Tibial nerve (tissue), 4 donors: Measurements from ENCODE around the gene CAMKK2. TPM values are rescaled to one million over a fixed set of nuclear protein-coding genes. Genes with fewer than 3 reads are reported as not detected.

Experiments
- DNase-seq, 2 donors: peaks; one replicate each; pipeline ENCODE4 v3.0.0-alpha.2; 2019; ENCODE audit warnings: low spot score in 2 of 2
- H3K27ac ChIP-seq, 4 donors: fragments of 200-600 bp; sonication (generic) in 3 of 4; one replicate each; pipeline ENCODE4 v1.5.1; 2017 to 2019; ENCODE audit warnings: mild to moderate bottlenecking in 1 of 4
- H3K27me3 ChIP-seq, 2 donors: fragments of 200-600 bp; sonication (generic) in 1 of 2; one replicate each; pipeline versions ENCODE4 v1.5.1 to v1.6.0; 2017 to 2019
- H3K36me3 ChIP-seq, 3 donors: fragments of 200-600 bp; sonication (generic); one replicate each; pipeline ENCODE4 v1.5.1; 2018 to 2019
- H3K4me1 ChIP-seq, 4 donors: fragments of 200-600 bp; sonication (generic) in 3 of 4; one replicate each; pipeline ENCODE4 v1.5.1; 2017 to 2019
- H3K4me3 ChIP-seq, 4 donors: fragments of 200-600 bp; sonication (generic) in 3 of 4; one replicate each; pipeline ENCODE4 v1.5.1; 2017 to 2019; ENCODE audit warnings: mild to moderate bottlenecking in 1 of 4, moderate library complexity in 1 of 4
- H3K9me3 ChIP-seq, 4 donors: fragments of 200-600 bp; sonication (generic) in 3 of 4; one replicate each; pipeline ENCODE4 v1.5.1; 2017 to 2019
- CTCF ChIP-seq, 5 experiments: fragments of 200-600 bp in 3 of 5; fragments of 450-650 bp in 2 of 5; sonication (generic) in 3 of 5; IDR thresholded peaks; one replicate each; pipeline ENCODE4 v1.5.1; 2016 to 2019; ENCODE audit warnings: antibody characterized with exemption in 5 of 5, mild to moderate bottlenecking in 3 of 5, moderate library complexity in 2 of 5
- EP300 ChIP-seq, 2 donors: sonication (generic); formaldehyde crosslinking; IDR thresholded peaks; one replicate each; pipeline ENCODE4 v1.6.1; 2017; ENCODE audit warnings: antibody characterized with exemption in 2 of 2, mild to moderate bottlenecking in 1 of 2
- POLR2A ChIP-seq, 2 donors: fragments of 450-650 bp; IDR thresholded peaks; one replicate each; pipeline ENCODE4 v1.6.1; 2017; ENCODE audit warnings: antibody characterized with exemption in 2 of 2, mild to moderate bottlenecking in 2 of 2, moderate library complexity in 2 of 2
- WGBS, 2 donors: methylation state at CpG; one replicate each; pipeline ENCODE4 v1.1.5; 2018; 5-methylcytosine and 5-hydroxymethylcytosine counted together
- total RNA-seq, 4 donors: library from RNA; depleted of rRNA; stranded (reverse); fragments of >200 nt; gene quantifications; one replicate each; pipeline ENCODE4 v1.1.0, GENCODE V29; 2016

CAMKK2 gene
- total RNA-seq, 4 donors from 2014 or later = 31.0 to 39.9 (median 32.9) TPM

- Histone ChIP-seq H3K27ac (peak overlapping the region; percentile 30 to 75 (median 70)), H3K4me3 (peak overlapping the region; percentile 1 to 39 (median 17)), H3K4me1 (peaks cover 0 to 44% (median 10%) of the 10 kb centered on the region in 4 donors), H3K9me3 (no peaks in the 10 kb centered on the region), H3K36me3 (peaks cover 0 to 67% (median 0%) of the 10 kb centered on the region in 3 donors), H3K27me3 (no peaks in the 10 kb centered on the region)
- WGBS, 2 donors = 35 to 44% methylated on average over 37 to 38 of the region's 38 CpGs
- DNase-seq = peak; percentile 36 to 43
- peak in 1 of 5 experiments; percentile 22 for TF ChIP-seq CTCF (IDR thresholded peaks at IDR 0.05)
- TF ChIP-seq EP300 (IDR thresholded peaks at IDR 0.05) = peak in 1 of 2 donors; percentile 47
- no peak for TF ChIP-seq POLR2A (IDR thresholded peaks at IDR 0.05)
Measured at GRCh38 chr12:121240484-121241101, 55.9 kb downstream of the CAMKK2 start.

DNA sequence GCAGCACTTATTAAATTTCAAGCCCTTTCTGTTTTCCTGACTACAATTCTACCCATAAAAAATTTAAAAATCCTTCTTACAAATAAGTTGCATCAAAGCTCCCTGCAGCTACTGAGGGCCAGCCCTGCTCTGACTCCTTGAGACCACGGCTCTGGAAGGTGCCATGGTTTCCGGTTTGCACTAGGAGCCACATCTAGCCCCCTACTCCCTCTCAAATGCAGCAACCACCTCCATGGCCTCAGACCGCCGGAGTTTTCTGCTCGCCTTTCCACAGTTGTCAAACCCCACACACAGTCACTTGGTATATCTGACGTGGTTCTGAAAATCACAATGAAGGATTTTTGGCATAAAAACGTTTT, 56.5 kb downstream of the CAMKK2 start:
- Histone ChIP-seq H3K27ac (peak overlapping the region in 3 of 4 donors; percentile 66 to 75 (median 73)), H3K9me3 (no peaks in the 10 kb centered on the region), H3K4me1 (peaks cover 0 to 44% (median 10%) of the 10 kb centered on the region in 4 donors), H3K4me3 (peak overlapping the region in 1 of 4 donors; percentile 39), H3K27me3 (no peaks in the 10 kb centered on the region), H3K36me3 (peaks cover 0 to 67% (median 0%) of the 10 kb centered on the region in 3 donors)
- WGBS, 2 donors = 78% methylated on average over 7 of the region's 7 CpGs
- no peak for DNase-seq
- no peak for TF ChIP-seq POLR2A (IDR thresholded peaks at IDR 0.05)
- no peak for TF ChIP-seq CTCF (IDR thresholded peaks at IDR 0.05)
- TF ChIP-seq EP300 (IDR thresholded peaks at IDR 0.05) = no peak

DNA sequence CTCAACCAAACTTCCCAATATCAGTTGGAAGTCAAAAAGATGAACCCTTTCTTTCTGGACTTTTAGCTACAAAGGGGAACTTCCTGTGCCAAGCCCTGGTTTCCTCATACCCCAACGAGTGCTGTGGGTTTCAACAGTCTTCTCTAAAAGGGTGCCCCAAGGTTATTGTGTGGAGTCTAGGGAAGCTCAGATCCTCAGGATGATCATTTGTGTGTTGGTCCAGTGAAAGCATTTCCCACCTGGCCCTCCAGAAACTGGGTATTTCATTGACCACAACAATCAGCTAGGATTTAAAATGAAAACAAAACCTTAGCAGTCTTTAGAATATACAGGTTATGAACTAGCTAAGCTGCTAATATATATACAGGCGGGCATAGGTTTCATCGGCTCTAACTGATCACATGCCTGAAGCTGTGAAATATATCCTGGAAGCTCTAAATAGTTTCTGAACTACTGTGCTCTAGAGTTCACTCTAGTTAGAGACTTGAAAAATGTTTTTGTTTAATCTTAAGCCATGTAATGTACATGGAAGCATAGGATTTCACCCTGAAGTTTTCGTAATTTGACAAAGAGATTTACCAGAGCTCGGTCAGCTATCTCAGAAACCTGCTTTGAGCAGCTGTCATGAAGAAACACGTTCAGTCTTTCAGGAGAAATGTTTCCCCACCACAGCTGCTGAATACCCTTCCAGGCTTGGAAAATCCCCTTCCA, 57.0 kb downstream of the CAMKK2 start:
- WGBS, 2 donors = 71 to 83% methylated on average over 6 of the region's 6 CpGs
- Histone ChIP-seq H3K4me1 (peaks cover 0 to 44% (median 10%) of the 10 kb centered on the region in 4 donors), H3K9me3 (no peaks in the 10 kb centered on the region), H3K27ac (peak overlapping the region in 3 of 4 donors; percentile 26 to 75 (median 73)), H3K4me3 (no peak overlapping the region), H3K27me3 (no peaks in the 10 kb centered on the region), H3K36me3 (peaks cover 0 to 67% (median 1%) of the 10 kb centered on the region in 3 donors)
- TF ChIP-seq CTCF (IDR thresholded peaks at IDR 0.05) = no peak
- TF ChIP-seq POLR2A (IDR thresholded peaks at IDR 0.05) = no peak
- TF ChIP-seq EP300 (IDR thresholded peaks at IDR 0.05) = no peak
- no peak for DNase-seq

DNA sequence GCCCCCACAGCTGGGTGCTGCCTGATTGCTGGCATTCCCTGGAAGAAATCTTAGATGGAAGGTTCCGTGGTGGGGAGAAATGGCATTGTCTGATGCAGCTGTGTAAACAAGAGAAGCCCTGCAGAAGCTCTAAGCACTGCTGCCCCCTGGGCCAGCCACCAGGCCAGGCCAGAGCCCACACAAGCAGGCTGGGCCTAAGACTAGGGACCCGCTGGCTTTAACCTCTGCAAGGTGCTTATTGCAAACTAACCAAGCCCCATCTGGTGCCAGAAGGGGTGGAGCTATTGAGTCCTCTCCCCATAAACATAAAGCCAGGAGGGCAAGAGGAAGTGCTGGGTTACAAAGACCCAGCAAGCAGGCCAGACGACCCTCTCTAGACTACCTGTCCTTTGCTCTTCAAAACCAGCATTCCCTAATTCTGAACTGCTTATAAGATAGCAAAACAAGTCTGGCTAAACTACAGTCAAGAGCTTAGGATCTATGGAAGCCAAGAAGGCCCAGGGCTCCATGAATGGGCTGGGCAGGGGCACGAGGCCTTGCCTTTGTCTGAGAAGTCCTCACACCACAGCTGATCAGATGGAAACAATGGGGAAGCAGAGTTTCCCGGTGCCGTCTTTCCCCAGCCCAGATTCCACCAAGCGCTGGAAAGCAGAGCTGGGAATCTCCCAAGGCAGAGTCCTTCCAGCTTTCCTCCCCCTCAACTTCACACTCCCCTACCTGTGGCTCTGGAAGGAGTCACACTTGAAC, 57.7 kb downstream of the CAMKK2 start:
- no peaks in the 10 kb centered on the region for H3K9me3 ChIP-seq
- TF ChIP-seq POLR2A (IDR thresholded peaks at IDR 0.05) (no peak), CTCF (IDR thresholded peaks at IDR 0.05) (no peak), EP300 (IDR thresholded peaks at IDR 0.05) (no peak)
- H3K36me3 ChIP-seq = peaks cover 0 to 67% (median 4%) of the 10 kb centered on the region in 3 donors
- no peaks in the 10 kb centered on the region for H3K27me3 ChIP-seq
- no peak for DNase-seq
- peaks cover 0 to 44% (median 10%) of the 10 kb centered on the region in 4 donors for H3K4me1 ChIP-seq
- WGBS, 2 donors = 41 to 48% methylated on average over 7 of the region's 7 CpGs
- H3K4me3 ChIP-seq = no peak overlapping the region
- peak overlapping the region in 3 of 4 donors; percentile 26 to 75 (median 73) for H3K27ac ChIP-seq
